DMS53 treated with DMSO at 0.1 percent for 48 hours (cell line): ENCODE measurements around the gene NCCRP1.

Experiments used
- DNase-seq: peaks from one replicate; lab custom pipeline; 2025; ENCODE audit not compliant: unreplicated experiment; lab: John Stamatoyannopoulos, UW

The NCCRP1 gene

DNA sequence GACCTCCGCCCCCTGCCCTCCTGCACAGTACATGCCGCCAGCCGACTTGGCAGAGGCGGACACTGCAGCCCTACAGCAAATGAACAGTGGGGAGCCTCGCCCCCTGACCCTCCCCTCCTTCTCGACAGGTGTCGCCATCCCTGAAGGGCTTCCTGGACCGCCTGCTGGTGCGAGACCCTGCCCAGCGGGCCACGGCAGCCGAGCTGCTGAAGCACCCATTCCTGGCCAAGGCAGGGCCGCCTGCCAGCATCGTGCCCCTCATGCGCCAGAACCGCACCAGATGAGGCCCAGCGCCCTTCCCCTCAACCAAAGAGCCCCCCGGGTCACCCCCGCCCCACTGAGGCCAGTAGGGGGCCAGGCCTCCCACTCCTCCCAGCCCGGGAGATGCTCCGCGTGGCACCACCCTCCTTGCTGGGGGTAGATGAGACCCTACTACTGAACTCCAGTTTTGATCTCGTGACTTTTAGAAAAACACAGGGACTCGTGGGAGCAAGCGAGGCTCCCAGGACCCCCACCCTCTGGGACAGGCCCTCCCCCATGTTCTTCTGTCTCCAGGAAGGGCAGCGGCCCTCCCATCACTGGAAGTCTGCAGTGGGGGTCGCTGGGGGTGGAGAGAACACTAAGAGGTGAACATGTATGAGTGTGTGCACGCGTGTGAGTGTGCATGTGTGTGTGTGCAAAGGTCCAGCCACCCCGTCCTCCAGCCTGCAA, 18.3 kb upstream of the NCCRP1 start:
- no peak for DNase-seq

- no peak for DNase-seq
These were observed 17.0 kb upstream of the NCCRP1 start for GRCh38 chr19:39179754-39180153.

DNA sequence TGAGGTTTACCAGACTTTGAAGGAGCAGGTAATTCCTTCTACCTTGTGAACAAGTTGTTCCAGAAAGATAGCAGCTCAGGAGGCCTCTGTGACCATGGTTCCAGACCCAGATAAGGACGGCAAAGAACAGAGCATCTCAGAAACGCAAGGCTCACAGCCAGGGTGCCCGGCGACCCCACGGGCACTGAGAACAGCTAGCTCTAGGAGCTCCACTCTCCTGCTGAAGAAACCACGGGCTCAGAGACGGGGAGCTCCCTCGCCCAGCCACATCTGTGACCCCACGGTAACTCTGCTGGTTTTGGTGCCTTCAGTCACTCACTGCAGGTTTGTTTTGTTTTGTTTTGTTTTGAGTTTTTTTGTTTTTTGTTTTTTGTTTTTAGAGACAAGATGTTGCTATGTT, 16.0 kb upstream of the NCCRP1 start:
- no peak for DNase-seq

DNA sequence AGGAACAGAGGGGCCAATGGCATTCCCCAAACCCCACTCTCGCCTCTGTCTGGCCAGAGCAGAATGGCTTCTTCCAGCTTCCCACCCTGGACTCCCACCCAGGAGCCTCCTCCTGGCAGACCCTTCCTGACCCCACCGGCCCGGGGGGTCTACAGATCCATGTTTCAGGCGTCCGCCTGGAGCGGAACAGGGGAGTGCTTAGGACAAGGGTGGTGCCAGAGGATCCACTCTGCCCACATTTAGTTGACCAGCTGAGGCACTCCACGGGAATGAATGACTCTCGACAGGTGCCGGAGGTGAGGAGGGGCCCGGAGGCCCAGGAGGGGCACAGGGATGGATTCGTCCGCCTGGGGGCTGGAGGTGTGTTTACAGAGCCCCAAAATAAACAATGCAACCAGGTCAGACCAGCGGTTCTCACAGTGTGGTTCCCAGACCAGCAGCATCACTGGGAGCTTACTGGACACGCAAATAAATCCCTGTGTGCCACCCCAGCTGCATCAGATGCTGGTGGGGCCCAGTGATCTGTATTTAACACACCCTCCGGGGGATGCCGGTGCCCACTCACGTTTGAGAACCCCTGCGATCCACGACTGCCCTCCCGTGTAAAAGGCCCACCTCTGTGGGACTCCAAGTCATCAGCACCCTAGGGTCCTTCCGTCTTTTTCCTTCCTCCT, 15.1 kb upstream of the NCCRP1 start:
- no peak for DNase-seq

GRCh38 chr19:39182174-39182505, 14.6 kb upstream of the NCCRP1 start:
- DNase-seq: no peak

DNA sequence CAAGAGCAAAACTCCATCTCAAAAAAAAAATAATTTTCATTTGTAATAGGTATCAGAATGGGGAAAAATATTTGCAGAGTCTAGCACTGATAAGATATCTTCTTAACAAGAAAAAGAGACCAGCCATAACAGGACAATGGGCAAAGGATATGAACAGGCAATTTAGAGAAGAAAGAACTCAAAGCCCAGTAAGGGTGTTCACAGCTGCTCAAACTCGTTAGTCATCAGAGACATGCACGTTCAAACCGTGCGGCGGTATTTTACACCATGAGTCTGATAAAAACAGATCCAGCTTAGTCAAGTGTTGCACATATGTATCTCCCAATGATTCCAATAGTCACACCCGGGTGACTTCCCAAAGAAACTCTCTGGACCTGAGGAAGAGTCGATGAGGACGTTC, 13.7 kb upstream of the NCCRP1 start:
- no peak for DNase-seq

- no peak for DNase-seq
These were observed 10.4 kb upstream of the NCCRP1 start for GRCh38 chr19:39186391-39186790.

GRCh38 chr19:39187552-39187943, 9.2 kb upstream of the NCCRP1 start:
- DNase-seq: no peak

DNA sequence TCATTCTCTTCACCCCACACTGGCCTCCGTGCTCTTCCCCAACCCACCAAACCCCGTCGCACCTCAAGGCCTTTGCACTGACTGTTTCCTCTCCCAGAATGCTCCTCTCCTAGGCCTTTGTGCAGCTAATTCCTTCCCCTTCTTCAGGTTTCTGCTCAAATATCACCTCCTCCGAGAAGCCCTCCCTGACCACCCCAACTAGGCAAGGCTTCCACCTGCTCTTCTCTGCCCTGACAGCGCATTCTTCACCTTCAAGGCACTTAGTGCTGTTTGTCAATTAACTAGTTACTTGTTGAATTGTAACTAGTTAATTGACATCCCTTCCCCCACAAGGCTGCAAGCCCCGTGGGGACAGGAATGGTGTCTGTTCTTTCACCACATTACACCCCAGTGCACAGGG, 7.8 kb upstream of the NCCRP1 start:
- no peak for DNase-seq

GRCh38 chr19:39190768-39191167, 6.0 kb upstream of the NCCRP1 start:
- no peak for DNase-seq

GRCh38 chr19:39192846-39193245, 3.9 kb upstream of the NCCRP1 start:
- DNase-seq: no peak

GRCh38 chr19:39193803-39194202, 3.0 kb upstream of the NCCRP1 start:
- no peak for DNase-seq

DNA sequence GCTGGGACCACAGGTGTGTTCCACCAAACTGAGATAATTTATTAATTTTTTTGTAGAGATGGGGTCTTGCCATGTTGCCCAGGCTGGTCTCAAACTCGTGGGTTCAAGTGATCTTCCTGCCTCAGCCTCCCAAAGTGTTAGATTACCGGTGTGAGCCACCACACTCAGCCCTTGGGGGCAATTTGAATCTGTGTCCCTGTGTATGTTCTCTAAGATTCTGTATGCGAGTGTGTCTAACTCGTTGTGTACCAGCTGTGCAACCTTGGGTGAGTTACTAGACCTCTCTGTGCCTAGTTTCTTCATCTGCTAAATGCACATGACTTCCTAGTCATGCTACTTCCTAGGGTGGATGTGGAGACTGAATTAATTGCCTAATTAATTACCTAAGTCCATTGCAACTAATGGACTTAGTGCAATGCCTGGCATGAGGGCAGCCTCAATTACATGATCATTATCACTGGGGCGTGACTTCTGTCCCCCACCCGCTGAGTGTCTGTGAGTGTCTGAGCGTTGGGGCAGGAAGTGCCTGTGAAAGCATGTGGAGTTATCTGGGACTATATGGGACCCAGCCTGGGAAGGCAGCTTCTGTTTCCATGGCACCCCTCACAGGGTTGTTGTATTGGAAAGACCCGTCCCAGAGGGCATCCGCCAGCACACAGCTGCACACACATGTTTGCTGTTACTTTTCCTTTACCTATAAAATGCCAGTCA, 1.8 kb upstream of the NCCRP1 start:
- DNase-seq: no peak

DNA sequence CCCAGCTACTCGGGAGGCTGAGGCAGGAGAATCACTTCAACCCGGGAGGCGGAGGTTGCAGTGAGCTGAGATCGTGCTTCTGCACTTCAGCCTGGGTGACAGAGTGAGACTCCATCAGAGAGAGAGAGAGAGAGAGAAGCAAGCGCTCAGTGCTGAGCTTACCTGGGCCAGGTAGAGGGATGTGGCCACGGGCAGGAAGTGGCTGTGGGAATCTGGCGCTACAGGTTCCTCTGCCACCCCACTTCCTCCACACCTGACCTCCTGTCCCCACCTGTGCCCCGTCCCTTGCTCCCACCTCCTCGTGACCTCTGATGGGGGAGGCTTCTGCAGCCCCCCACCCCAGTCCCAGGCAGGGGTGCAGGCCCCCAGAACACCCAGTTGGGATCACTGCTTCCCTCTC, 1.0 kb upstream of the NCCRP1 start:
- peak; percentile 44 for DNase-seq

- DNase-seq: no peak
These were observed 444 bp upstream of the NCCRP1 start for GRCh38 chr19:39196320-39196719.

- DNase-seq: no peak
These were observed 1.0 kb downstream of the NCCRP1 start for GRCh38 chr19:39197808-39198207.

GRCh38 chr19:39199025-39199424, 2.3 kb downstream of the NCCRP1 start:
- DNase-seq: peak; percentile 41

DNA sequence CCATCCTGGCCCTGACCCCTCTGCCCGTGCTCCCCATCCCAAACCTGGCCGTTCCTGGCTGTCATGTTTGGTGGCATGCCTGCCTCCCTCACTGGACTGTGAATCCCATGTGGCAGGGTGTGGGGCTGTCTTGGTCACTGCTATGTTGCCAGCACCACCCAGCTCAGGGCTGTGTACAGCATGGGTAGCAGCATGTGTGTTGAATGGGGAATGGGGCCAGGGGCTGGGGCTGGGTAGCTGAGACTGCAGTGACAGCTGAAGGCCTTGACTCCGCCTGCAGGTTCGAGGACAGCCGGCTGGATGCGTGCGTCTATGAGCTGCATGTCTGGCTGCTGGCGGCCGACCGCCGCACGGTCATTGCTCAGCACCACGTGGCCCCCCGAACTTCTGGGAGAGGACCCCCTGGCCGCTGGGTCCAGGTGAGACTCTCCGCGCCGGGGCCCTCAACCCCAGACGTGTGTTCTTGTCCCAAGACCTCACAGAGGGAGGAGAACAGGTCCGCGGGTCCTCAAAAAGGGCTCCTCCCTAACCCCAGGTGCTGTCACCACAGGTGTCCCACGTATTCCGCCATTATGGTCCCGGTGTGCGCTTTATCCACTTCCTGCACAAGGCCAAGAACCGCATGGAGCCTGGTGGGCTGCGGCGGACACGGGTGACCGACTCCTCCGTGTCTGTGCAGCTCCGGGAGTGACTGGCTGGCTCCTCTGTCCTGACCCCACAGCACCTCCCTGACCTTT, 3.5 kb downstream of the NCCRP1 start:
- no peak for DNase-seq

DNA sequence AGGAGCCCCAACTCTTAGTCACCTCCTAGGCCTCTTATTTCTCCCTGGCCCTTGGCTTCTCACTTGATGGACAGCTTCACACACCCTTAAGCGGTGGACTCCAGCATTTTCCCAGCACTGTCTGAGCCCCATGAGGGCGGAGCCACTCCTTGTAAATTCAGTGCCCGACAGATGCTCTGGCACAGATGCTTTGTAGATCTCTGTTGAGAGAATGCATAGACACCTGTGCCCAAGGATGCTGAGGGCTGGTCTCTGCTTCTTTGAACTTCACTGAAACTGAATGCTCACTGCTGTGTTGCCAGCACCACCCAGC, 4.0 kb downstream of the NCCRP1 start:
- DNase-seq: no peak

DNA sequence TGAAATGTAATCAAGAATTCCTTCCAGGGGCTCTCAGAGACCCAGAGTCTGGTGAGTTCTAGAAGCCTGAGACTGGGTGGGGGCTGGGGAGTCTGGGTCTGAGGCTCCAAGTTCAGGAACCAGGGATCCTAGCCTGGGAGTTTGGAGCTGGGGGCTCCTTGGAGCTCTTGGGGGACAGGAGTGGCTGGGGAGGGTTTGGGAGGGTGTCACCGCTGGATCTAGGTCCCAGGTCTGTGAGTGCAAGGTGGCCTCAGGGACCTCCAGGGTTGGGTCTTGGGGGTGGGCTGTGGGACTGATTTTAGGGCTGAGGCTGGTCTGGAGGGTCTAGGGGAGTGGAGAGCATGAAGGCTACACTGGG, 6.2 kb downstream of the NCCRP1 start:
- DNase-seq: no peak

DNA sequence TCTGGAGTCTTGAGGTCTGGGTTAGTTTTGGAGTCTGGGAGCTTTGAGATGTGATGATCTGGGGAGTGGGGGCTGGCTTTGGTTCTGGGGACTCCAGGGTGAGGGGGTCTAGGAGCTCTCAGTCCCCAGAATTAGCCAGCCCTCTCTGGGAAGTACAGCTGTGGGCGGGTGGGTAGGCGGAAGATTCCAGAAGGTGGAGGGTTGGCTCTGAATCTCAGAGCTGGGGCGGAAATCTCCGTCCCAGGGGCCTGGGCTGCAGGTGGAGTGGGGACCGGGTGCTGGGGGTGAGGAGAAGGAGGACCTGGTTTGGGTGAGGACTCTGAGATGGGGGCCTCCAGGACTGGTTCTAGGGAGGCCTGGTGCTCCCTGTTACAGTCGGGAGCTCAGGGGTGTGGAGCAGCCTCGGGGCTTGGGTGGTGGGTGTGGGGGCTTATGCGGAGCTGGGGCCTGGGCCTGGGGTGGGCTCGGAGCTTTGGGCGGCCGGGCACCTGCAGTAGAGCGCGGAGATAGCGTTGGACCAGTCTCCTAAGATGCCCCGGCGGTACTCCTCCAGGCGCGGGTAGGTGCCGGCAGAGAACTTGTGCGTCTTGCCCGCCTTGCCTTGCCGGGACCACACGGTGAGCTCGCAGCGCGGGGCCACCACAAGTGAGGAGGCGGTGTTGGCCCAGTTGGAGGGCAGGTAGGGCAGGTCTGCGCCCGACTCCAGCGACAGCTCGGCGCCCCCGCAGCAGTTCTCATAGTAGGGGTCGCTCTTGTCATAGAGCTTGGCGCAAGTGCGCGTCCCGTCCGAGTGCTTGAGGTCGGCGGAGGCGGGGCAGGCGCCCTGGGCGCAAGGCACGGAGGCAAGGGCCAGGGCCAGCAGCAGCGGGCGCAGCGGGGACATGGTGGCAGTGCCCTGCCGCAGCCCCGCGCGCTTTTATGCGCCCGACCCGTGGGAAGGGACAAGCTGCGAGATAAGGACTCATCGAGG, 6.9 kb downstream of the NCCRP1 start, which contains the start of gene SYCN:
SYCN (minus strand) TSS at position 892 of the 970 bp plus-strand sequence; CDS start at position 883, 9 bp downstream.
- DNase-seq: no peak
